Panc1 (cell line): ENCODE results near the gene PTPN1. TPM values are rescaled to one million over a fixed set of nuclear protein-coding genes. Genes with fewer than 3 reads are reported as not detected.

Source experiments
- ATAC-seq: fragments of 200-7000 bp; cut with Tn5 transposase; 2 replicates; pipeline ENCODE4 v1.9.1; 2020; ENCODE audit warnings: mild to moderate bottlenecking, moderate library complexity
- BruUV-seq: library from RNA; stranded (reverse); fragments of 400-500 nt; replicated peaks from 2 replicates; lab custom pipeline; 2021; lab: Mats Ljungman, UMichigan
- CTCF ChIA-PET: fragments of 300-600 bp; sonication (Branson Sonifier 250); formaldehyde crosslinking; loops from one replicate; lab custom pipeline; 2022; ENCODE audit warnings: antibody characterized with exemption; lab: Charles Lee
- POLR2A ChIA-PET: fragments of 300-600 bp; sonication (Branson Sonifier 250); formaldehyde crosslinking; loops from one replicate; lab custom pipeline; 2022; ENCODE audit warnings: antibody characterized with exemption; lab: Charles Lee
- DNase-seq: peaks from one replicate; pipeline ENCODE4 v3.0.0-alpha.2; 2010; ENCODE audit warnings: low read depth, low spot score
- H3K27ac ChIP-seq: 2 replicates; pipeline ENCODE4 v1.5.1; 2011; ENCODE audit warnings: mild to moderate bottlenecking, low read length, inconsistent platforms
- H3K27me3 ChIP-seq: fragments of 200-500 bp; sonication (Bioruptor generic); 2 replicates; pipeline ENCODE4 v1.6.0; 2014; ENCODE audit warnings: low read length, inconsistent platforms; ENCODE audit not compliant: control insufficient read depth, insufficient read depth
- H3K36me3 ChIP-seq: fragments of 200-500 bp; sonication (Bioruptor generic); 2 replicates; pipeline ENCODE4 v1.5.1; 2014; ENCODE audit warnings: inconsistent platforms, mild to moderate bottlenecking, low read length, moderate library complexity; ENCODE audit not compliant: control insufficient read depth, insufficient read depth
- H3K4me1 ChIP-seq: 2 replicates; pipeline ENCODE4 v1.5.1; 2011; ENCODE audit warnings: inconsistent platforms, mild to moderate bottlenecking, low read length, moderate library complexity; ENCODE audit not compliant: control insufficient read depth, insufficient read depth
- H3K4me3 ChIP-seq, 2 experiments: 2 replicates each; pipeline ENCODE4 v1.5.1; 2011 to 2012; ENCODE audit warnings: low read depth in 2 of 2, low read length in 2 of 2, mild to moderate bottlenecking in 2 of 2, inconsistent platforms in 1 of 2, moderate library complexity in 1 of 2
- H3K9me3 ChIP-seq: fragments of 200-500 bp; sonication (Bioruptor generic); 2 replicates; pipeline ENCODE4 v1.5.1; 2014; ENCODE audit warnings: low read depth, mild to moderate bottlenecking, inconsistent platforms, low read length, moderate library complexity; ENCODE audit not compliant: control insufficient read depth, insufficient read depth
- CTCF ChIP-seq: fragments of 450-650 bp; IDR thresholded peaks from 2 replicates; pipeline ENCODE4 v1.5.1; 2017; ENCODE audit warnings: mild to moderate bottlenecking
- POLR2AphosphoS5 ChIP-seq: IDR thresholded peaks from 2 replicates; pipeline ENCODE4 v1.6.1; 2012; ENCODE audit warnings: mild to moderate bottlenecking, low read depth, low read length, moderate library complexity
- SIN3A ChIP-seq: IDR thresholded peaks from 2 replicates; pipeline ENCODE4 v1.6.1; 2012; ENCODE audit warnings: low read depth, mild to moderate bottlenecking, low read length, moderate library complexity, borderline replicate concordance; ENCODE audit not compliant: insufficient read depth
- TCF7L2 ChIP-seq: IDR thresholded peaks from 2 replicates; pipeline ENCODE4 v1.6.1; 2011; ENCODE audit warnings: mild to moderate bottlenecking, low read depth, low read length, inconsistent platforms
- in situ Hi-C: cut with HindIII; loops from 2 replicates; pipeline ENCODE4 v1.10.0; 2016; ENCODE audit warnings: low sequenced_read_pairs, low pct_unique_long_range_greater_than_20kb
- intact Hi-C: fragments of 100-400 bp; cut with micrococcal nuclease; formaldehyde crosslinking; loops from one replicate; pipeline ENCODE4 v1.10.0; 2022; ENCODE audit not compliant: unreplicated experiment
- total RNA-seq: library from RNA; stranded (reverse); gene quantifications from one replicate; pipeline ENCODE4 v1.2.1, GENCODE V29; 2021; ENCODE audit not compliant: unreplicated experiment
- TF ChIP-seq, protein P1 (sequence below), 2 experiments: IDR thresholded peaks; 2 replicates each; pipeline ENCODE4 v1.6.1; 2011 to 2012; ENCODE audit warnings: low read depth in 2 of 2, control low read depth in 1 of 2, low read length in 1 of 2, mild to moderate bottlenecking in 1 of 2, moderate library complexity in 1 of 2; ENCODE audit not compliant: insufficient read depth in 1 of 2

The PTPN1 gene
- total RNA-seq, 1 experiment from 2014 or later, result 42.2 TPM

GRCh38 chr20:50525681-50526080 lies 15.5 kb downstream of the PTPN1 start:
- CTCF ChIA-PET, result no interaction called here
- H3K4me1 ChIP-seq, result peaks cover 37% of the 10 kb centered on the region

DNA sequence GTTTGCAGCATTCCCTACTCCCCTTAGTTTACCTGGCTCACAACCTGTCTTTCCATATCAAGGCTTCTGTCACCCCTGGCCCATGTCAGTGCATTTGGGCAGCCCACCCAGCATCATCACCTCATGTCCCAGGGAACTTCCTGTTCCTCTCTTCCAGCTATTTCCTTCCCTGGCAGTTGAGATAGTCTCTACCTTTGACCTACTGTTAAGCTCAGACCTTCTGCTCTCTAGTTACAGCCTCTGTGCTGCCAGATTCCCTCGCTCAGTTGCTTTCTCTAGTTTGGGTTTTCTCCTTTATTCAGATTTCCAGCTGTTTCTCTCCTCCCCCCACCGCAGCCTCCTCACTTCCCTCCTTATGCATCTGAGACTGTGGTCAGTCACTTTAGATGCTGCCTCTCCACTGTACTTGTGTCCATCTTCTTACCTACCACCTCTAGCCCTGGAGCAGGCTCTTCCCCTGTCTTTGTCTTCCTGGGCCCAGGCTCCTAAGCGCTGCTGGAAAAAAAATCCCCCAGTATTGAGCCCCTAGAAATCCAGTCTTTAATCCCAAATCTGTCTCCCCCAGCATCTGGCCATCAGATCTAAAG lies 16.3 kb downstream of the PTPN1 start:
- in situ Hi-C loops, result no loop called here
- CTCF ChIA-PET, result no interaction called here
- H3K36me3 ChIP-seq, result no peaks in the 10 kb centered on the region
- no TSS peak for BruUV-seq
- H3K4me1 ChIP-seq, result peaks cover 33% of the 10 kb centered on the region
- intact Hi-C loops, result no loop called here
- peak overlapping the region; percentile 37 for H3K27ac ChIP-seq
- DNase-seq, result no peak
- TF ChIP-seq POLR2AphosphoS5 (no peak), TCF7L2 (no peak)
- POLR2A ChIA-PET, result no interaction called here
- H3K27me3 ChIP-seq, result no peaks in the 10 kb centered on the region
- 0 out of 2 replicates have a peak, but pooled peaks have one; percentile 52 for ATAC-seq
- H3K4me3 ChIP-seq, result no peak overlapping the region
- no peaks in the 10 kb centered on the region for H3K9me3 ChIP-seq

More at GRCh38 chr20:50525681-50526080, 15.5 kb downstream of the PTPN1 start:
- in situ Hi-C loops (no loop called here), intact Hi-C loops (no loop called here)
- Histone ChIP-seq H3K27ac (no peak overlapping the region), H3K9me3 (no peaks in the 10 kb centered on the region), H3K4me3 (no peak overlapping the region), H3K36me3 (no peaks in the 10 kb centered on the region; the same call in 1 of the 2 replicates), H3K27me3 (no peaks in the 10 kb centered on the region)
- TF ChIP-seq, protein P1, sequence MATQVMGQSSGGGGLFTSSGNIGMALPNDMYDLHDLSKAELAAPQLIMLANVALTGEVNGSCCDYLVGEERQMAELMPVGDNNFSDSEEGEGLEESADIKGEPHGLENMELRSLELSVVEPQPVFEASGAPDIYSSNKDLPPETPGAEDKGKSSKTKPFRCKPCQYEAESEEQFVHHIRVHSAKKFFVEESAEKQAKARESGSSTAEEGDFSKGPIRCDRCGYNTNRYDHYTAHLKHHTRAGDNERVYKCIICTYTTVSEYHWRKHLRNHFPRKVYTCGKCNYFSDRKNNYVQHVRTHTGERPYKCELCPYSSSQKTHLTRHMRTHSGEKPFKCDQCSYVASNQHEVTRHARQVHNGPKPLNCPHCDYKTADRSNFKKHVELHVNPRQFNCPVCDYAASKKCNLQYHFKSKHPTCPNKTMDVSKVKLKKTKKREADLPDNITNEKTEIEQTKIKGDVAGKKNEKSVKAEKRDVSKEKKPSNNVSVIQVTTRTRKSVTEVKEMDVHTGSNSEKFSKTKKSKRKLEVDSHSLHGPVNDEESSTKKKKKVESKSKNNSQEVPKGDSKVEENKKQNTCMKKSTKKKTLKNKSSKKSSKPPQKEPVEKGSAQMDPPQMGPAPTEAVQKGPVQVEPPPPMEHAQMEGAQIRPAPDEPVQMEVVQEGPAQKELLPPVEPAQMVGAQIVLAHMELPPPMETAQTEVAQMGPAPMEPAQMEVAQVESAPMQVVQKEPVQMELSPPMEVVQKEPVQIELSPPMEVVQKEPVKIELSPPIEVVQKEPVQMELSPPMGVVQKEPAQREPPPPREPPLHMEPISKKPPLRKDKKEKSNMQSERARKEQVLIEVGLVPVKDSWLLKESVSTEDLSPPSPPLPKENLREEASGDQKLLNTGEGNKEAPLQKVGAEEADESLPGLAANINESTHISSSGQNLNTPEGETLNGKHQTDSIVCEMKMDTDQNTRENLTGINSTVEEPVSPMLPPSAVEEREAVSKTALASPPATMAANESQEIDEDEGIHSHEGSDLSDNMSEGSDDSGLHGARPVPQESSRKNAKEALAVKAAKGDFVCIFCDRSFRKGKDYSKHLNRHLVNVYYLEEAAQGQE (IDR thresholded peaks at IDR 0.05; ENCODE audit: insufficient read depth in 1 of 2, low read depth in 2 of 2, low read length in 1 of 2), result no peak
- TF ChIP-seq TCF7L2, result no peak
- TF ChIP-seq CTCF, result no peak
- TF ChIP-seq POLR2AphosphoS5, result no peak
- TF ChIP-seq SIN3A, result no peak
- BruUV-seq, result no TSS peak
- ATAC-seq (no peak), DNase-seq (no peak)
- POLR2A ChIA-PET, result interaction anchor here (0.7 kb wide), 1 partner anchor 14 kb away, joined by 3 read pairs; no protein-coding TSS in a partner anchor

DNA sequence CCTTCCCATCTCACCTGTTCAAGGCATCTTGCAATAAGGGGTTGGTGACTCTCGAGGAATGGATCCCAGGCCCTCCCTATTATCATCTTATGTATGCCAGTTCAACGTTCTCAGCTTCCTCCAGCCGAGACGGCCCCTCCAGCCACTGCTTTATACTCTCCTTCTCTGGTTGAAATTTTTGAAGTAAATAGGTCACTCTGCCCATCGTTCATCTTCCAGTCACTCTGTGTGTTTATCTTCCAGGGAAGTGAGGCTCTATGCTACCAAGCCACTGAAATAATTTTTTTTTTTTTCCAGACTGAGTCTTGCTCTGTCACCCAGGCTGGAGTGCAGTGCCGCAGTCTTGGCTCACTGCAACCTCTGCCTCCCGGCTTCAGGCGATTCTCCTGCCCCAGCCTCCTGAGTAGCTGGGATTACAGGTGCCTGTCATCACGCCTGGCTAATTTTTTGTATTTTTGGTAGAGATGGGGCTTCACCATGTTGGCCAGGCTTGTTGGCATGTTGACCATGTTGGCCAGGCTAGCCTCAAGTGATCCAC lies 17.0 kb downstream of the PTPN1 start:
- Histone ChIP-seq H3K9me3 (no peaks in the 10 kb centered on the region), H3K27ac (no peak overlapping the region; the same call in 1 of the 2 replicates), H3K4me3 (no peak overlapping the region), H3K4me1 (peaks cover 38% of the 10 kb centered on the region), H3K36me3 (no peaks in the 10 kb centered on the region), H3K27me3 (no peaks in the 10 kb centered on the region)
- ATAC-seq (no peak), DNase-seq (no peak)
- ChIA-PET POLR2A (no interaction called here), CTCF (interaction anchor here (0.7 kb wide), 1 partner anchor 40 kb away, joined by 4 read pairs; no protein-coding TSS in a partner anchor)
- no TSS peak for BruUV-seq
- intact Hi-C loops, result no loop called here
- TF ChIP-seq SIN3A (no peak), TCF7L2 (no peak), CTCF (no peak), POLR2AphosphoS5 (no peak)
- TF ChIP-seq, protein P1 (IDR thresholded peaks at IDR 0.05; ENCODE audit: insufficient read depth in 1 of 2, low read depth in 2 of 2, low read length in 1 of 2), result no peak
- in situ Hi-C loops, result no loop called here
